ENCODE measurements around the gene AGO3.

DNA sequence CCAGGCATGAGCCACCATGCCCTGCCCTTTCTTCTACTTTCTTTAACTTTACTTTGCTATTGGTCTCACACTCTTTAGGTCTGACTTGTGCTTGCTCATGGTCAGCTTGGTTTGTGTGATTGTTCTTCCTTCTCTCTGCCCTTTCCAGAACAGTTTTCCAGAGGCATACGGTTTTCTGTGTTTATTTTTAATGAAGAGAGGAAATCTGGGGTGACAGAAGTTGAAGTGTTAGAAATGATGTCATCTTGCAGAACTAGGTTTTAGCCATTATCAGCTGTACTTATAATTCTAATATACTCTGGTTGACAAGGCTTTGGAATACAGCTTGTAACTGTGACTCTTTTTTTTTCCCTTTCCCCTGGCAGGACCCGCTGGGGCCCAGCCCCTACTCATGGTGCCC lies 14.4 kb downstream of the AGO3 start:
- TF ChIP-seq, protein P1, sequence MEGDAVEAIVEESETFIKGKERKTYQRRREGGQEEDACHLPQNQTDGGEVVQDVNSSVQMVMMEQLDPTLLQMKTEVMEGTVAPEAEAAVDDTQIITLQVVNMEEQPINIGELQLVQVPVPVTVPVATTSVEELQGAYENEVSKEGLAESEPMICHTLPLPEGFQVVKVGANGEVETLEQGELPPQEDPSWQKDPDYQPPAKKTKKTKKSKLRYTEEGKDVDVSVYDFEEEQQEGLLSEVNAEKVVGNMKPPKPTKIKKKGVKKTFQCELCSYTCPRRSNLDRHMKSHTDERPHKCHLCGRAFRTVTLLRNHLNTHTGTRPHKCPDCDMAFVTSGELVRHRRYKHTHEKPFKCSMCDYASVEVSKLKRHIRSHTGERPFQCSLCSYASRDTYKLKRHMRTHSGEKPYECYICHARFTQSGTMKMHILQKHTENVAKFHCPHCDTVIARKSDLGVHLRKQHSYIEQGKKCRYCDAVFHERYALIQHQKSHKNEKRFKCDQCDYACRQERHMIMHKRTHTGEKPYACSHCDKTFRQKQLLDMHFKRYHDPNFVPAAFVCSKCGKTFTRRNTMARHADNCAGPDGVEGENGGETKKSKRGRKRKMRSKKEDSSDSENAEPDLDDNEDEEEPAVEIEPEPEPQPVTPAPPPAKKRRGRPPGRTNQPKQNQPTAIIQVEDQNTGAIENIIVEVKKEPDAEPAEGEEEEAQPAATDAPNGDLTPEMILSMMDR (conservative IDR thresholded peaks at IDR 0.05), result no peak
- no peak for TF ChIP-seq ZFX (IDR thresholded peaks at IDR 0.05)
